Stimulated activated CD8-positive, alpha-beta memory T cell treated with anti-CD3 and anti-CD28 coated beads, Interleukin-4, amount 100 ng/mL, for 1 hour (primary cell): ENCODE data around the gene GPC6.
"Not testable (repeated sequence)": the region's sequence is repeated elsewhere in the genome, so short reads cannot be mapped to it uniquely, and the experiment has no call there.

Experiments
- DNase-seq, 2 donors: peaks; one replicate each; pipeline ENCODE4 v3.0.0-alpha.2; 2020; ENCODE audit warnings: low read depth in 2 of 2, low spot score in 1 of 2

GPC6 gene

GRCh38 chr13:94331281-94331680 is 1104.7 kb downstream of the GPC6 start:
- DNase-seq = no peak

- DNase-seq = no peak
Observed at GRCh38 chr13:94332359-94333096, 1105.9 kb downstream of the GPC6 start.

- DNase-seq = no peak
Observed at GRCh38 chr13:94333131-94333820, 1106.7 kb downstream of the GPC6 start.

GRCh38 chr13:94335761-94336526 is 1109.3 kb downstream of the GPC6 start:
- DNase-seq = no peak

GRCh38 chr13:94339116-94339687 is 1112.6 kb downstream of the GPC6 start:
- DNase-seq = no peak

- no peak for DNase-seq
Observed at GRCh38 chr13:94342436-94343242, 1116.0 kb downstream of the GPC6 start.

- no peak for DNase-seq
Observed at GRCh38 chr13:94343243-94343585, 1116.6 kb downstream of the GPC6 start.

- DNase-seq = not testable (repeated sequence)
Observed at GRCh38 chr13:94343687-94344086, 1117.1 kb downstream of the GPC6 start.

GRCh38 chr13:94344126-94344818 is 1117.7 kb downstream of the GPC6 start:
- no peak for DNase-seq

GRCh38 chr13:94345374-94346195 is 1119.0 kb downstream of the GPC6 start:
- no peak for DNase-seq

GRCh38 chr13:94346261-94347019 is 1119.8 kb downstream of the GPC6 start:
- DNase-seq = no peak

GRCh38 chr13:94351292-94351990 is 1124.8 kb downstream of the GPC6 start:
- no peak for DNase-seq

- DNase-seq = no peak
Observed at GRCh38 chr13:94352057-94352456, 1125.5 kb downstream of the GPC6 start.

GRCh38 chr13:94353167-94353710 is 1126.6 kb downstream of the GPC6 start:
- no peak for DNase-seq

- DNase-seq = no peak
Observed at GRCh38 chr13:94359875-94360274, 1133.3 kb downstream of the GPC6 start.

- DNase-seq = peak; percentile 7 to 9
Observed at GRCh38 chr13:94362411-94362909, 1135.9 kb downstream of the GPC6 start.

- DNase-seq = no peak
Observed at GRCh38 chr13:94366677-94367076, 1140.1 kb downstream of the GPC6 start.
